T47D (cell line): ENCODE measurements around the gene APOA1.
"Not testable (repeated sequence)": the region's sequence is repeated elsewhere in the genome, so short reads cannot be mapped to it uniquely, and the experiment has no call there.

Source experiments
- DNase-seq, 2 experiments: peaks; one replicate each; pipeline versions ENCODE4 v3.0.0 to v3.0.0-alpha.2; 2011 to 2012; ENCODE audit warnings: low read depth in 1 of 2, low spot score in 1 of 2
- JUND ChIP-seq: IDR thresholded peaks from 2 replicates; pipeline ENCODE4 v1.6.1; 2012; ENCODE audit warnings: low read depth
- in situ Hi-C: cut with HindIII; loops from 2 replicates; pipeline ENCODE4 v1.10.0; 2016; ENCODE audit warnings: low sequenced_read_pairs, low pct_unique_long_range_greater_than_20kb

APOA1 gene

GRCh38 chr11:116838321-116839084, 1.1 kb upstream of the APOA1 start:
- in situ Hi-C loops = no loop called here

GRCh38 chr11:116836632-116836991, 810 bp downstream of the APOA1 start:
- no peak for DNase-seq
- no peak for TF ChIP-seq JUND
- in situ Hi-C loops = no loop called here

More at GRCh38 chr11:116838321-116839084, 1.1 kb upstream of the APOA1 start:
- DNase-seq = no peak
- no peak for TF ChIP-seq JUND

- TF ChIP-seq JUND = no peak
- DNase-seq = peak; percentile 92 to 93
- in situ Hi-C loops = no loop called here
Measured at GRCh38 chr11:116835791-116836631, 1.4 kb downstream of the APOA1 start.

- no peak for TF ChIP-seq JUND
- no peak for DNase-seq
- in situ Hi-C loops = no loop called here
Measured at GRCh38 chr11:116835042-116835772, 2.2 kb downstream of the APOA1 start.

- in situ Hi-C loops = not testable (repeated sequence)
Measured at GRCh38 chr11:116834535-116835041, 2.8 kb downstream of the APOA1 start.

GRCh38 chr11:116833816-116834534, 3.4 kb downstream of the APOA1 start:
- in situ Hi-C loops = no loop called here
- no peak for DNase-seq
- TF ChIP-seq JUND = no peak

More at GRCh38 chr11:116834535-116835041, 2.8 kb downstream of the APOA1 start:
- DNase-seq = not testable (repeated sequence)

- TF ChIP-seq JUND = no peak
- no peak for DNase-seq
- in situ Hi-C loops = no loop called here
Measured at GRCh38 chr11:116833491-116833815, 4.0 kb downstream of the APOA1 start.

GRCh38 chr11:116832350-116833290, 4.8 kb downstream of the APOA1 start:
- no peak for TF ChIP-seq JUND
- DNase-seq = peak in 1 of 2 experiments; percentile 44
- in situ Hi-C loops = no loop called here

- DNase-seq = no peak
- in situ Hi-C loops = no loop called here
- TF ChIP-seq JUND = no peak
Measured at GRCh38 chr11:116831790-116832349, 5.6 kb downstream of the APOA1 start.

- no peak for TF ChIP-seq JUND
- in situ Hi-C loops = no loop called here
- no peak for DNase-seq
Measured at GRCh38 chr11:116830184-116830912, 7.1 kb downstream of the APOA1 start.
